GM21447 (cell line): ENCODE results near the gene EIF2B2.
A peak's percentile ranks its signal among the peaks of the same experiment; 100 is the strongest.

Experiments
- ATAC-seq: cut with Tn5 transposase; IDR thresholded peaks from one replicate; pipeline ENCODE4 v1.9.1; 2021; ENCODE audit not compliant: unreplicated experiment

EIF2B2 gene

DNA sequence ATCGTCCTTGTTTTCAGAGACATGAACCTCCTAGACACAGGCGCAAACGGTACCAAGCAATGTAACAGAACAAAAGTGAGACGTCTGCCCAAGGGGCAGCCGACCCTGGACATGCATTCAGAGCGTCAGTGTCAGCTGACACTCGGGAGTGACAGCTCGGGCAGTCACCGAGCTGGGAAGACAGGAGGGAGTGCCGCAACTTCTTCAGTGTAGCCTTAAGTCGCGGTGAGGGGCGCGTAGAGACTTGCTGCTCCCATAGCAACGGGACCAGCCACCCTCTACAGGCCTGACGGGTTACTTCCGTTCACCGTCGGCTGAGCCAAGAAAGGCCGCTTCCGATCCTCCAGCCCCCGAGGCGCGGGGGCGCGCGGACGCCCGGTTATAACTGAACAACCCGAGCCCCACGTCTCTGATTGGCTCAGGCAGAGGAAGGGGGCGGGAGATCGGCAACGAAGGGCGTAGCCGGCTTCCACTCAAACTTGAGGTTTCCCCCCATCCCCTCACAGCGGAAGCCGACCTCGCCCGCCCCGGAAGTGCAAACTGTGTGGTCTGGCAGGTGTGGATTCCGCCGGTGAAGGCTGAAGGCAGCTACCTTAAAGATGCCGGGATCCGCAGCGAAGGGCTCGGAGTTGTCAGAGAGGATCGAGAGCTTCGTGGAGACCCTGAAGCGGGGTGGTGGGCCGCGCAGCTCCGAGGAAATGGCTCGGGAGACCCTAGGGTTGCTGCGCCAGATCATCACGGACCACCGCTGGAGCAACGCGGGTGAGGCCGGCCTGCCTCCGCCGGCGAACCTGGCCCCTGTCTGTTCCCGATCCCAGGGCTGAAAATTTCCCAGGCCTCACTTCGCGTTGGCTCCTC, at the start of gene EIF2B2:
Gene EIF2B2, plus strand, starts transcription at position 530 of the 858 bp plus-strand sequence. Its CDS starts 70 bp downstream, at position 600.
- ATAC-seq: peak; percentile 96

DNA sequence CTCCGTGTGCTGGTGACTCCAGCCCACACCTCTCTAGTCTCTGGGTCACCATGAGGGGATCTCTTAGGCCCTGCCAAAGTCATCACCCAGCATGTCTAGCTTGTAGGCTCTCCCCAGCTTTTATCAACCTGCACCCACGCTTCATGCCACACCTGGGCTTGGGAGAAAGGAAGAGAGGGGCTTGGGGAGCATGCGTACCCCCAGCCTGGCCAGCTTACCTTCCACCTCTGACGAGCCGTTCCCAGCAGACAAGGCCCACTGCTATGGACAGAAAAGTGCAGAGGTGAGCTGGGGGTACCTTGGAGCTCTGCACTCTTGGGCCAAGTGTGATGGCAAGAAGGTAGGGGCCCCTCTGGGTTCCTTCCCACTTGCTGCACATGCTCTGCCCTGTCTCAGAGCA, 49.0 kb upstream of the EIF2B2 start:
- ATAC-seq: no peak

DNA sequence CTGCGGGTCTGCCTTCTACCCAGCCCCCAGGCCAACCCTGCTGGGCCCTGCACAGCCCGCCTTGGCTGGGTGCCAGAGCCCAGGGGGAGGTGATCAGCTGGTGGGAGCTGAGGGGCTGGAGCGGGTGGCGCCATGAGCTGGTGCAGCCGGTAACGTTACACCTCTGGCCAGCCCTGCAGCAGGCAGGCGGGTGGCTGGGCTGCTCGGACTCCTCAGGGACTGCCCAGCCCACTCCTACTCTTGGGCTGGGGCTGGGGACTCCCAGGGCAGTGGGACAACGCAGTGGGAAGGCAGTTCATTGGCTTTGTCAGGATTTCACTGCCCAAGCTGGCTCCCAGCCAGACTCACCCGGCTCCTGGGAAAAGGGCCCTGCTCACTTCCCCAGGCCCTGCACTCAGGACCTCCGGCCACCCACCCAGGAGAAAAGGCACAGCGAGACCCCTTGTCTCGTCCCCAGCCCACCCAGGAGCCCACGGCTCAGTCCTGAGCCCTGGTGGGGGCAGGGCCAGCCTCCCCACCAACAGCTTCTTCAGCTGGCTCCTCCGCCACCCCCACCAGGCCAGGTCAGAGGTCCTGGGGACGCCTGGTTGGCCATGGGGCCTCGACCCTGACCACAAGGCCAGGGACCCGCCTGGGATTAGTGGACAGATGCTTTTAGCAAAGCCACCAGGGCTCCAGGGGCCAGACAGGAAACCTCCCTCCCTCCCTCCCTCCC, 48.3 kb upstream of the EIF2B2 start:
- ATAC-seq: no peak

GRCh38 chr14:74954947-74955228, 47.8 kb upstream of the EIF2B2 start:
- no peak for ATAC-seq

DNA sequence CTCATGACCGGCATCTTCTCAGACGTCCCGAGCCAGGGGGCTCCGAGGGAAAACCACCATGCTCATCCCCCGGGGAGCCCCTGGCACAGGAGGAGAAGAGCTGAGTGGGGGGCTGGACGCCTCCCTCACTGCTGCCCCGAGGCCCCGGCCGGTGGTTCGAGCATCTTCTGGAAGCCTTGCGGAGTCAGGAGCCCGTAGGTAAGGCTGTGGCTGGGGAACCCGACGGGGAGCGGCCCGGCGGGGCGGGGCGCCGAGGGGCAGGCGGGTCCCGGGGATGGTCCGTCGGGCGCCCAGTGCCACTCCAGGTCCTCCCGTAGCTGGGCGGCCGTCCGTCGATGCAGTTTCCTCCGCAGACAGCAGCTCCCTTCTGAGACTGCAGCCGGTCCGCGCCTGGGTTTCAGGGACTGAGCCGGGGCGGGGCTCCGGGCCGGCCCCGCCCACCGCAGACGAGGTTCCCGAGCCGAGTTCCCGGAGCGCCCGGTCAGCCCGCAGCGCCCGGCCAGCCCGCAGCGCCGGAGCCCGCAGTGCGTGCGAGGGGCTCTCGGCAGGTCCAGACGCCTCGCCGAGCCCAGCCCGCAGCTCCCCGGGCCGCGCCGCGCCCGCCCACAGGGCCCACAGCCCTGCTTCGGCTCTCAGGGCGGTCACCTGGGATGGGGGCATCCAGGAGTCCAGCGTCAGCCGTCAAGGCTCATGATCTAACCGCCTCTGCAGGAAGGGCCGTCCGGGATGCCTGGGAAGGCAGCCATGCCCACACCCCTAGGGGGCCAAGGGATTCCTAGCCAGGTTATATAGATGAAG, 47.3 kb upstream of the EIF2B2 start, which contains the start of gene PGF:
Gene PGF, minus strand, starts transcription at position 369 of the 798 bp plus-strand sequence. Its CDS starts 355 bp downstream, at position 14.
- no peak for ATAC-seq

GRCh38 chr14:74956027-74956279, 46.8 kb upstream of the EIF2B2 start:
- ATAC-seq: no peak

GRCh38 chr14:74956280-74957072, 46.2 kb upstream of the EIF2B2 start:
- ATAC-seq: no peak

DNA sequence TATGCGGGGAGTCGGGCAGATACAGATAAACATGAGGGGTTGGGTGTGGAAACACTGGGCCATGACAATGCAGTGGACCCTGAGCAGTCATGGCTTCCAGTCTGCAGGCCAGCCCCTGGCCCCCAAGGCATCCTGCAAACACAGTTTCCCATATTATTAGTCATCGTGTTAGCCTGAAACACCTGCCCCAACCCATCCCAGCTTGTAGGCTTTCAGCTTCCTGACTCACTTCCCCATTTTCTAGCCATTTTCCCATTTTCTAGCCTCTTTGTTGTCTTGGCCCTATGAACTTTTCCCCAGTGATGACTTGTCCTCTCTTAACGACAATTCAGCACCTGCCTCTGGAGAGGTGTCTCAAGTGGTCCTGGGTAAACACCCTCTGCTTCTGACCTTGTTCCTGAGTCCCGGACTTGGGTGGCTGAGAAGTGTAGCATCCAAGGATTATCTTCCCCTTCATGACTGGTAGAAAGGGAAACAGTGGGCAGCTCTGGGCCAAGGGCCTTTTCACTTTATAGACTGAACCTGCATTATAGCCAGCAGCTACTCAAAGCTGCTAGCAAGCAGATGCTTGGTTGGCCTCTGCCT, 43.0 kb upstream of the EIF2B2 start:
- no peak for ATAC-seq

DNA sequence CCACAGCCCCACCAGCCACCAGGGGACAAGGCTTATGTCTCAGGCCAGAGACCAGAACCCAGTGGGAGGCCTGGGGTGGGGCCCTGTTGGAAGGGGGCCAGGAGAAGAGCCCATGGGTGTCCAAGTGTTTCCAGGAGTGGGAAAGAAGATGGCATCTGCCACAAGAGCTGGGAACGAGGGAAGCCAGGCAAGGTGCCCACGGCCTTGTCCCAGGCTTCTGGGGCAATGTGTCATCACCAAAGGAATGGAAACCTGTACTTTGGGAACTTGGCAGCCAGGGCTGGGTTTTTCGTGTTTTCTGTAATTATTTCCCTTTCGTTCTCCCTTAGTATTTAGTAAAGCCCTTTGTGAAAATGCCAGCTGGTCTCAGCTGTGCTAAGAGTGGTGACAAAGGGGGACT, 42.0 kb upstream of the EIF2B2 start:
- ATAC-seq: no peak

DNA sequence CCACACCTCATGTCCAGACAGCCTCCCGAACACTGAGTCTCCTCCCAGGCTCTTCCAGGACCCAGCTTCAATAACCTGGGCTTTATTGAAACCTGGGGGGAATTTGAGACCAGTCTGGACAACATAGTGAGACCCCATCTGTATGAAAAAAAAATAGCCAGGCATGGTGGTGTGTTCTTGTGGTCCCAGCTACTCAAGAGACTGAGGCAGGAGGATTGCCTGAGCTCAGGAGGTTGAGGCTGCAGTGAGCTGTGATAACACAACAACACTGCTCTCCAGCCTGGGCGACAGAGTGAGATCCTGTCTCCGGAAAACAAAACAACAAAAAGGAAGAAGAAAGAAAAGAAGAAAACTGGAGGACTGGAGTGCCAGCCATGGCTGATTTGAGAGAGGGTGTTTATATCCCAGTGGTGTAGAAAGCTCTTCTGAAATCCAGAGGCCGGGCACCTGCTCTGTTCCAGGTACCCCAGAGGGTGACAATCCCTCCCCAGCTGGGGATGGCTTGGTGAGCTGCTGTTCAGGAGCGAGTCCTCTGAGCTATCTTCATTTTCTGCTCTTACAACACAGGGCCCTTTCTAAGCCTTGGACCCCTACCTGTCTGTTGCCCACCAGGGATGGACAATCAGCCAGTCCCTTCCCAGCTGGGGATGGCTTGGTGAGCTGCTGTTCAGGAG, 41.3 kb upstream of the EIF2B2 start:
- no peak for ATAC-seq

DNA sequence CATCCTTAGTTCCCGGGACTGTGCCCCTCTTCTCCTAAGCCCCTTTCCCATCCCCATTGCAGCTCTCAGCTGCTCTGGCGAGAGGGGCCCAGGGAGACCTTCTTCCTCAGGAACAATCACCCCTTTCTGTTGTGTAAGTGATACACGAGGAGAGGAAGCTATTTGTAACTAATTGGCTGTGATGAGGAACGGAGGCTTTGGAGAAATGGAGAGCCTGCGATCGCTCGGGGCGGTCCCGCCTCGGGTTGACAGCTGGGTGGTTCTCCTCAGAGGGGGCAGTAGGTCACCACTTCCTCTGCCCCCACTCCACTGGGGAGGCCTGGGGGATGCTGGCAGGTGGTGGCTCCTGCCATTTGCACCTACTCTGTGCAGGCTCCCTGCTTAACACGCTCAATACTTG, 40.7 kb upstream of the EIF2B2 start:
- no peak for ATAC-seq

DNA sequence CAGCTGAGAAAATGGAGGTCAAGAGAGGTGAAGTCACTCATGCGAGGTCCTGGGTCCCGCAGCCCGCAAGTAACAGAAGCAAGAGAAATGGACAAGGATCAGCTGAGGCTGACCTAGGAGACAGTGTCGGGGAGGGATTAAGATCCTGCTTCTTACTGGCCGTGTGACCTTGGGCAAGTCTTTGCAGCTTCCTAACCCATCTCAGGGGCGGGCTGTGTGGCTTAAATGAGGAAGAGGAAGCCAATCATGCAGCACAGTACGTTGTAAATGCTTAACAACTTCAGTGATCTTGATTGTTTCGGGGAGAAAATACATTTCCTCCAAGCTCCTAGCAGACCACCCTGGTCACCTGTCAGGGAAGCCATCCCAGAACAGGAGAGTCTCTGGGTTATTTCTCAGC, 40.2 kb upstream of the EIF2B2 start:
- ATAC-seq: no peak

DNA sequence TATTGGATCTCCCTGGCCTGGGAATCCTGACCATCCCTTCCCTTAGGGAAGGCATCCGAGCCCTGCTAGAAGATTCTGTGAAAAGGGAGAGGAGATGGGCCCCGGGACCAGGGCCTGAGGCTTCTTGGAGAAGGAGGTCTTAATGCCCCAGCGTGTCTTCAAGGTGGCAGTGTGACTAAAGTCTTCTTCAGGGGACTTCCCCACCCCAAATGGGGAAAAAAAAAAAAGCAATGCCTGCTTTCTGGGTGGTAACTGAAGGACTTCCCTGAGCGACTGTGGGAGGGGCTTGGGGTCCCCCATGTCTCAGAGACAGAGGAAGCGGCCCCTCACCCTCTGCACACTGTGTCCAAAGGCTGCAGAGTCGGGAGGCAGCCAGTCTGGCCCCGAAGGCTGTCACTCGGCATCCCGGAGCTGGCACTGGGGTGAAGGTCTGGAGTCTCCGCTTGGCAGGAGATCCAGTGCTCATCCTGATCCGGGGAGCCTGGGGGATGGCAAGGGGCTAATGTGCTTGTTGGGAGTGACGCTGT, 39.5 kb upstream of the EIF2B2 start:
- ATAC-seq: no peak

GRCh38 chr14:74963705-74964271, 38.9 kb upstream of the EIF2B2 start:
- no peak for ATAC-seq

GRCh38 chr14:74964787-74965485, 37.8 kb upstream of the EIF2B2 start:
- ATAC-seq: no peak

DNA sequence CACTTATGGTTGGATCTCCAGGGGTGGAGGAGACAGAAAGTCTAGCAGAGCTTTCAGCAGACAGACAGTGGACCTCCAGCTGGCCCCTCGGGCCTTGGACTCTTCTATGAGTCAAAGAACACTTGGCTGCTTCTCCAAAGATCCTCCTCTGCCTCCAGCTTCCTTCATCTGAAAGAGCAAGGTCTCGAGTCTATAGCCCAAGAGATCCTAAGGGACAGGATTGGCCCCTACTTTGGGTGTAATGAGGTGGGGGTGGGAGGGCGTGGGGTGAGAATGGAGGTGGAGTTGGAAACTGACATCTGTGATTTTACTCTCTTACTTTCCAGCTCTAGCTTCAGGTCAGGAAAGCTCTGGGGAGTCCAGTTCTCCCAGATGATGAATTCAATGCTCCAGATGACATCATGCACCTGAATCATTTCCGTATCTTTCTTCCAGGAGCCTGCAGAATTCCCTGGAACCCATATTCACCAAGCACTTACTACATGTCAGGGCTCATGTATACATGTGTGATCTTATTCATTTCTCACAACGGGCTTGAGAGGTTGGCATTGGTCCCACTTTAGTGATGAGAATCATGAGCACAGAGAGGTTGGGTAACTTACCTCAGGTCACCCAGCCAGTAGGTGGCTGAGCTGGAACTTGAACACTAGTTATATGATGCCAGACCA, 37.1 kb upstream of the EIF2B2 start:
- no peak for ATAC-seq

GRCh38 chr14:74968811-74969210, 33.9 kb upstream of the EIF2B2 start:
- ATAC-seq: no peak

DNA sequence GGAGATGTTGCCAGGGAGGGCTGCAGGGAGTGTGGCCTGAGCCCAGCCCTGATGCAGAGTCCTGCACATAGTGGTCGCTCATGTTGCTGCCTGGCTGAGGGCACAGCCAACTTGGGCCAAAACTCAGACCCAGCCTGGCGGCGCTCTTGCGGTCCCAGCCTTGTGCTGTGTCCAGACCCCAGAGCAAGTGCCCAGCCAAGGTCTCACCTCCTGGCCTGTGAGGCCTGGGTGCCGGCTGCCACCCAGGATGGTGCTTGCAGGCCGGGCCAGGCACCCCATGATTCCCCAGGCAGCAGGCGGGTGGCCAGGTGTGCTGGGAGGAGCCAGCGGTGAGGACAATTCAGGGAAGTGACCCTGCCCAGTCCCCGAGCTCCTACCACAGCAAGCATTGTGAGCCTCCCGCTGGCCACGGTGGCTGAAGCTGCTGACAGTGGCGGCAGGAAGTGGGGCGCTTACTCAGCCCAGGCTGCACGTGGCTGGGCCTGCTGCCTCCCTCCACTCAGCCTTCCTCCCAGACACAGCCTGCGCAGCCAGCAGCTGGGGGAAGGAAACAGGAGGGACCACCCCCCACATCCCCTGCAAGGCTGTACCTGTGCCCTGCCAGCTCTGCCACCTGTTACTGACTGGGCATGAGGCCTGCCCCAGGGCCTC, 29.6 kb upstream of the EIF2B2 start:
- ATAC-seq: no peak
